H1 (cell line): ENCODE data around the gene DNAJC24. TPM values are rescaled to one million over a fixed set of nuclear protein-coding genes. Genes with fewer than 3 reads are reported as not detected.

Source experiments
- ASH2L ChIP-seq: fragments of 200-600, 300-600 bp; sonication (generic); IDR thresholded peaks from one replicate; pipeline ENCODE4 v1.7.1; 2017; ENCODE audit warnings: low read length
- CEBPB ChIP-seq: IDR thresholded peaks from 2 replicates; pipeline ENCODE4 v1.6.1; 2012; ENCODE audit warnings: low read depth, low read length
- CREB1 ChIP-seq: IDR thresholded peaks from 2 replicates; pipeline ENCODE4 v1.6.1; 2012; ENCODE audit warnings: inconsistent platforms
- CTBP2 ChIP-seq: IDR thresholded peaks from 2 replicates; pipeline ENCODE4 v1.7.0; 2011; ENCODE audit warnings: borderline replicate concordance, mild to moderate bottlenecking, moderate library complexity, mixed read lengths, low read length; ENCODE audit not compliant: insufficient read depth, insufficient read length
- E2F6 ChIP-seq: IDR thresholded peaks from 2 replicates; pipeline ENCODE4 v1.6.1; 2012; ENCODE audit warnings: inconsistent platforms
- EZH2 ChIP-seq: fragments of 200-600 bp; sonication (generic); IDR thresholded peaks from 2 replicates; pipeline ENCODE4 v1.7.1; 2012; ENCODE audit warnings: low read depth, mild to moderate bottlenecking, moderate library complexity, low read length, inconsistent platforms; ENCODE audit not compliant: severe bottlenecking
- GABPA ChIP-seq: IDR thresholded peaks from 2 replicates; pipeline ENCODE4 v1.6.1; 2011; ENCODE audit warnings: mild to moderate bottlenecking, low read length, moderate library complexity, borderline replicate concordance; ENCODE audit not compliant: insufficient read depth
- GTF2F1 ChIP-seq: IDR thresholded peaks from 2 replicates; pipeline ENCODE4 v1.6.1; 2012; ENCODE audit warnings: low read depth, low read length, improper control_type of control experiment, borderline replicate concordance
- HDAC2 ChIP-seq, 2 experiments: fragments of 300-600 bp in 1 of 2; sonication (generic) in 1 of 2; IDR thresholded peaks; 2 replicates each; pipeline ENCODE4 v1.6.1; 2011 to 2012; ENCODE audit warnings: low read depth in 2 of 2, low read length in 2 of 2, mild to moderate bottlenecking in 2 of 2, moderate library complexity in 2 of 2, borderline replicate concordance in 1 of 2, inconsistent platforms in 1 of 2
- KDM4A ChIP-seq: IDR thresholded peaks from one replicate; pipeline ENCODE4 v1.7.1; 2012; ENCODE audit warnings: low read depth, mild to moderate bottlenecking, moderate library complexity, low read length, inconsistent platforms; ENCODE audit not compliant: severe bottlenecking
- MAFK ChIP-seq: IDR thresholded peaks from 2 replicates; pipeline ENCODE4 v1.6.1; 2012; ENCODE audit warnings: low read depth, mild to moderate bottlenecking, improper control_type of control experiment, low read length
- MAX ChIP-seq: IDR thresholded peaks from 2 replicates; pipeline ENCODE4 v1.6.1; 2012; ENCODE audit warnings: inconsistent platforms
- PHF8 ChIP-seq: fragments of 200-600 bp; sonication (generic); conservative IDR thresholded peaks from 2 replicates; pipeline ENCODE4 v1.7.1; 2012; ENCODE audit warnings: low read depth, mild to moderate bottlenecking, inconsistent platforms, low read length, moderate library complexity
- POLR2A ChIP-seq, 2 experiments: IDR thresholded peaks; 1 replicate in 1 of 2; 2 replicates in 1 of 2; pipeline ENCODE4 v1.6.1; 2011; ENCODE audit warnings: low read depth in 2 of 2, low read length in 2 of 2, mild to moderate bottlenecking in 2 of 2; ENCODE audit errors: control extremely low read depth in 1 of 2
- POLR2AphosphoS5 ChIP-seq: IDR thresholded peaks from 2 replicates; pipeline ENCODE4 v1.6.1; 2011; ENCODE audit warnings: low read depth, low read length
- POU5F1 ChIP-seq: IDR thresholded peaks from 2 replicates; pipeline ENCODE4 v1.6.1; 2011; ENCODE audit warnings: low read depth, mild to moderate bottlenecking, low read length, moderate library complexity
- SAP30 ChIP-seq: fragments of 300-600 bp; sonication (generic); IDR thresholded peaks from 2 replicates; pipeline ENCODE4 v1.7.1; 2012; ENCODE audit warnings: low read length, moderate library complexity, mild to moderate bottlenecking, inconsistent platforms; ENCODE audit not compliant: insufficient read depth, insufficient replicate concordance
- SIN3A ChIP-seq, 2 experiments: IDR thresholded peaks in 1 of 2; conservative IDR thresholded peaks in 1 of 2; 2 replicates each; pipeline ENCODE4 v1.6.1; 2011 to 2012; ENCODE audit warnings: low read length in 2 of 2, improper control_type of control experiment in 1 of 2, low read depth in 1 of 2, mild to moderate bottlenecking in 1 of 2
- SRF ChIP-seq: IDR thresholded peaks from 2 replicates; pipeline ENCODE4 v1.6.1; 2011; ENCODE audit warnings: mild to moderate bottlenecking, low read depth, low read length, moderate library complexity
- TAF7 ChIP-seq: optimal IDR thresholded peaks from 2 replicates; pipeline ENCODE3; 2011; ENCODE audit warnings: low read depth, mild to moderate bottlenecking, inconsistent platforms, low read length, moderate library complexity, borderline replicate concordance
- TBP ChIP-seq: IDR thresholded peaks from 2 replicates; pipeline ENCODE4 v1.6.1; 2011; ENCODE audit warnings: low read depth, low read length, improper control_type of control experiment
- YY1 ChIP-seq: IDR thresholded peaks from 2 replicates; pipeline ENCODE4 v1.6.1; 2011; ENCODE audit warnings: low read depth, mild to moderate bottlenecking, low read length
- polyA plus RNA-seq, 7 experiments: library from polyadenylated mRNA; depleted of rRNA in 3 of 7; stranded (reverse) in 5 of 7; unstranded in 2 of 7; fragments of >200 nt in 5 of 7; fragments of 200-250 nt in 2 of 7; gene quantifications; 1 replicate in 5 of 7; 2 replicates in 1 of 7; 4 replicates in 1 of 7; pipeline versions ENCODE4 v1.2.1 to v1.2.3, GENCODE V29; 2011 to 2013; ENCODE audit warnings: missing spikeins in 2 of 7, mixed read lengths in 2 of 7
- total RNA-seq: library from RNA; stranded (reverse); fragmentation: NEBNext Ultra II Directional; extraction: Animal tissue kit (Norgen Biotek cat#: 25700); gene quantifications from 2 replicates; pipeline ENCODE4 v1.2.1, GENCODE V29; 2021

DNAJC24 gene
- total and polyA plus RNA-seq, 2 of the 8 experiments (the other 6 are each of a cell fraction or from before 2014, with no cell fraction given): 7.2 to 21.1 TPM

DNA sequence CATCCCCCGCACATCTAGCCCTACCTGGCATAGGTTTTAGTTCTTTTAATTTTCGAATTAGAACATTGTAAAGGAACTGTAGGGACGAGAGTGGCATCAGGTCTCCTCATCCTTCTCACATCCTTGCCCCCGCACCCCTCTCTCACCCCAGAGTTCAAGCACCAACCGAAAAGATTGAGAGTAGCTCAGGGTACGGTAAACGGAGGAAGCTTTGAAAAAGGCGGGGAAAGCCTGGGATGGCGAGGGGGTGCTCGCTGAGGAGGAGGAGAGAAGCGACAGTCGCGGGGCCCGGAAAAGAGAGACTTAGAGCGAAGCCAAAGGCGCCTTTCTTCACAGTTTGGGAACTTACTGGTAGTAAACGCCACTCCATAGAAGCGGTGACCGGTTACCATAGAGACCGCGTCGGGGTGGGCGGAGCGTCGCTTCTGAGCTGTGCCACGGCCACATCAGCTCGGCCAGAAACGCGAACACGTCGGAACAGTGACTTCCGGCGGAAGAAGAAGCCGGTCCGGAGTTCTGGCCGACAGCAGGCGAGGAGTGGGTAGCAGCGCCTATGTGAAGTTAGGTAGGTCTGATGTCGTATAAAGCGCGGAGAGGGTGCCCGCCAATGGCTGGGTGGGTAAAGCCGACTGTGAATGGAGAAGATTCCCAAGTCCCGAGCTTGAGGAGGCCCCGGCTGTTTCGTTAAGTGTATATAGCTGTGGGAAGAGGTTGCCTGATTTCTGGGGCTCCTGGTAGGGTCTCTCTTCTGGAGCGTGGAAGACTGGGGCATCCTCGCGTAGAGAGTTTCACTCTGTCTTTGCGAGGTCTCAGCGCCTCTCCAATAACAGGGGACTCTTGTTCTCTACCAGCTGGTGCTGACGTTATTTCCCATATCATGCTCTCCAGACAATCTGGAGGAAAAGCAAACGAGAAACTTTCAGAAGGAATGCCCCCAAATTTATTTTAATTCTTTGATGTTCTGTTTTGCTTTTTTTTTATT is at the start of gene DNAJC24, which contains the start of gene DCDC1 (continued):
- TF ChIP-seq KDM4A (peak; percentile 83), ASH2L (peak; percentile 87), SRF (peak; percentile 53; the same call in 1 of the 2 replicates), POLR2AphosphoS5 (peak; percentile 79), HDAC2 (IDR thresholded peaks at IDR 0.05; ENCODE audit: borderline replicate concordance in 1 of 2, low read depth in 2 of 2, low read length in 2 of 2) (peak in 1 of 2 experiments; percentile 79; a peak in 1 of 4 replicates), CTBP2 (no peak), SAP30 (peak; percentile 98), TBP (peak; percentile 84), POLR2A (IDR thresholded peaks at IDR 0.05; ENCODE audit: control extremely low read depth in 1 of 2, low read depth in 2 of 2, low read length in 2 of 2) (peak in 1 of 2 experiments; percentile 92; a peak in 2 of 3 replicates), CREB1 (peak; percentile 82), TAF7 (no peak), POU5F1 (no peak), GTF2F1 (no peak), SIN3A (conservative IDR thresholded peaks at IDR 0.05 in 1 of 2, IDR thresholded peaks at IDR 0.05 in 1 of 2; ENCODE audit: low read depth in 1 of 2, low read length in 2 of 2) (peak; percentile 83 to 98), PHF8 (peak; percentile 74), YY1 (peak; percentile 66; the same call in 1 of the 2 replicates), EZH2 (no peak), MAX (peak; percentile 45; the same call in 1 of the 2 replicates), CEBPB (no peak), MAFK (no peak), E2F6 (peak; percentile 40; the same call in 1 of the 2 replicates), GABPA (peak; percentile 100)
